Esophagus muscularis mucosa (tissue), 4 donors: ENCODE measurements around the gene MEAK7. TPM values are rescaled to one million over a fixed set of nuclear protein-coding genes. Genes with fewer than 3 reads are reported as not detected.

Source experiments
- DNase-seq: peaks from one replicate; pipeline ENCODE4 v3.0.0-alpha.2; 2017; ENCODE audit errors: extremely low spot score
- H3K27ac ChIP-seq, 4 donors: fragments of 200-600 bp; sonication (generic); replicated peaks in 1 of 4; 1 replicate in 3 of 4; 2 replicates in 1 of 4; pipeline ENCODE4 v1.5.1; 2016 to 2019; ENCODE audit warnings: mild to moderate bottlenecking in 1 of 4
- H3K27me3 ChIP-seq, 4 donors: fragments of 200-600 bp; sonication (generic); one replicate each; pipeline versions ENCODE4 v1.5.1 to v1.6.0; 2016 to 2019
- H3K36me3 ChIP-seq, 4 donors: fragments of 200-600 bp; sonication (generic); one replicate each; pipeline ENCODE4 v1.5.1; 2016 to 2019
- H3K4me1 ChIP-seq, 4 donors: fragments of 200-600 bp; sonication (generic); one replicate each; pipeline ENCODE4 v1.5.1; 2016 to 2019
- H3K4me3 ChIP-seq, 4 donors: fragments of 200-600 bp; sonication (generic); 1 replicate in 2 of 4; 2 replicates in 2 of 4; pipeline ENCODE4 v1.5.1; 2016 to 2019; ENCODE audit warnings: mild to moderate bottlenecking in 4 of 4, moderate library complexity in 1 of 4
- H3K9me3 ChIP-seq, 4 donors: fragments of 200-600 bp; sonication (generic); 1 replicate in 3 of 4; 2 replicates in 1 of 4; pipeline ENCODE4 v1.5.1; 2016 to 2019
- EP300 ChIP-seq: sonication (generic); formaldehyde crosslinking; IDR thresholded peaks from one replicate; pipeline ENCODE4 v1.6.1; 2017; ENCODE audit warnings: antibody characterized with exemption
- POLR2A ChIP-seq: fragments of 450-650 bp; IDR thresholded peaks from one replicate; pipeline ENCODE4 v1.6.1; 2017; ENCODE audit warnings: antibody characterized with exemption, moderate library complexity, mild to moderate bottlenecking, low read depth
- POLR2AphosphoS5 ChIP-seq, 2 donors: sonication (generic); formaldehyde crosslinking; IDR thresholded peaks; one replicate each; pipeline ENCODE4 v1.6.1; 2017; ENCODE audit warnings: antibody characterized with exemption in 2 of 2
- WGBS: methylation state at CpG from one replicate; pipeline ENCODE4 v1.1.5; 2018; 5-methylcytosine and 5-hydroxymethylcytosine counted together
- intact Hi-C: fragments of 100-400 bp; cut with DNase I; formaldehyde crosslinking; loops from one replicate; pipeline ENCODE4 v1.15.1; 2023
- total RNA-seq, 4 donors: library from RNA; depleted of rRNA; stranded (reverse); fragments of >200 nt; gene quantifications; one replicate each; pipeline versions ENCODE4 v1.1.0 to v1.2.1, GENCODE V29; 2016
- TF ChIP-seq, protein P1 (sequence below), 3 experiments: fragments of 200-600 bp in 2 of 3; fragments of 450-650 bp in 1 of 3; sonication (generic) in 2 of 3; IDR thresholded peaks; one replicate each; pipeline ENCODE4 v1.5.1; 2017 to 2019; ENCODE audit warnings: antibody characterized with exemption in 3 of 3, mild to moderate bottlenecking in 2 of 3, moderate library complexity in 1 of 3

The MEAK7 gene
- total RNA-seq, 4 donors from 2014 or later, result 8.3 to 13.0 (median 9.6) TPM

DNA sequence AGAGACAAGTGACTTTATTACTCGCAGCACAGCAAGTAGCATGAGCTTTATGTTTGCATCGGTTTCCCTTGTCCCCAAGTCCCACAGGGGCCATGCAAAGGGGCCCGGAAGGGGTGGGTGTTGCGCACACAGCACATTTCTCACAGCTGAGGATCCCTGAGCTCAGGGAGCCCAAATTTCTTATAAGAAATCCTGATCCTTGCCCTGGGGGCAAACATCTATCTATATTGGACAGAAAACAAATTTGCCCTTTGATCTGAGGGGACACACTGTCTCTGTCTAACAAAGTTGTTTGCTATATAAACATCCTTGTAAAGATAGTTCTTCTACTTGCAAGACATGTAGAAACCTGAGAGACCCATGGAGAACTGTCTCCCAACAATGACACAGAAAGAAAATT lies 35.7 kb upstream of the MEAK7 start:
- no peaks in the 10 kb centered on the region for H3K9me3 ChIP-seq
- no peak overlapping the region for H3K27ac ChIP-seq
- H3K4me3 ChIP-seq, result no peak overlapping the region
- intact Hi-C loops, result no loop called here
- peaks cover 0 to 11% (median 0%) of the 10 kb centered on the region in 4 donors for H3K27me3 ChIP-seq
- TF ChIP-seq POLR2AphosphoS5 (IDR thresholded peaks at IDR 0.05) (no peak), EP300 (no peak), POLR2A (no peak)
- TF ChIP-seq, protein P1, sequence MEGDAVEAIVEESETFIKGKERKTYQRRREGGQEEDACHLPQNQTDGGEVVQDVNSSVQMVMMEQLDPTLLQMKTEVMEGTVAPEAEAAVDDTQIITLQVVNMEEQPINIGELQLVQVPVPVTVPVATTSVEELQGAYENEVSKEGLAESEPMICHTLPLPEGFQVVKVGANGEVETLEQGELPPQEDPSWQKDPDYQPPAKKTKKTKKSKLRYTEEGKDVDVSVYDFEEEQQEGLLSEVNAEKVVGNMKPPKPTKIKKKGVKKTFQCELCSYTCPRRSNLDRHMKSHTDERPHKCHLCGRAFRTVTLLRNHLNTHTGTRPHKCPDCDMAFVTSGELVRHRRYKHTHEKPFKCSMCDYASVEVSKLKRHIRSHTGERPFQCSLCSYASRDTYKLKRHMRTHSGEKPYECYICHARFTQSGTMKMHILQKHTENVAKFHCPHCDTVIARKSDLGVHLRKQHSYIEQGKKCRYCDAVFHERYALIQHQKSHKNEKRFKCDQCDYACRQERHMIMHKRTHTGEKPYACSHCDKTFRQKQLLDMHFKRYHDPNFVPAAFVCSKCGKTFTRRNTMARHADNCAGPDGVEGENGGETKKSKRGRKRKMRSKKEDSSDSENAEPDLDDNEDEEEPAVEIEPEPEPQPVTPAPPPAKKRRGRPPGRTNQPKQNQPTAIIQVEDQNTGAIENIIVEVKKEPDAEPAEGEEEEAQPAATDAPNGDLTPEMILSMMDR (IDR thresholded peaks at IDR 0.05), result no peak
- no peaks in the 10 kb centered on the region for H3K36me3 ChIP-seq
- peaks cover 0 to 11% (median 7%) of the 10 kb centered on the region in 4 donors for H3K4me1 ChIP-seq
- DNase-seq, result no peak
- 97% methylated on average over 4 of the region's 4 CpGs for WGBS

DNA sequence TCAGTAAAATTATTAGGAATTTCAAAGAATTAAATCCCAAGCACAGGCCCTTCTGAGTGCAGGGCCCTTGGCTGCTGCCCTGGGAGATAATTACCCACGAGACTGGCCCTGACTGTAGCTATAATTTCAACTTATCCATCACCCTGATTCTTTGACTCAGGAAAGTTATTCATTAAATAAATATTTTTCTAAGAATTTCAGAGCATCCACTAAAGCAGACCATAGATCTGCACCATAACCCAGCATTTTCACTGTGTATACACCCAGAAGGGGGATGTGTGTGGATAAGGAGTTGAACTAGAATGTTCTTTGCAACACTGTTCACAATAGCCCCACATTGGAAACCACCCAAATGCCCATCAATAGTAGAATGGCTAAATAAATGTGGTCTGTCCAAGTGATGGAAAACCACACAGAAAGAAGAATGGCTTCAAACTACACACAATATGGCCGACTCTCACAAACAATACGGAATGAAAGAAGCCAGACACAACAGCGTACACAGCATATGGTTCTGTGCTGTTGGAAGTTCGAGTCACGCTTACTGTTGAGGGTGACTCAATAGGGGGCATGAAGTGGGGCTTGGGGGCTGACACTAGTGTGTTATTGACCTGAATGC lies 33.9 kb upstream of the MEAK7 start:
- 93% methylated on average over 6 of the region's 6 CpGs for WGBS
- intact Hi-C loops, result no loop called here
- Histone ChIP-seq H3K4me1 (peaks cover 0 to 7% (median 5%) of the 10 kb centered on the region in 4 donors), H3K27ac (no peak overlapping the region), H3K27me3 (no peaks in the 10 kb centered on the region), H3K9me3 (no peaks in the 10 kb centered on the region), H3K4me3 (no peak overlapping the region), H3K36me3 (no peaks in the 10 kb centered on the region)
- no peak for DNase-seq
- TF ChIP-seq, protein P1 (IDR thresholded peaks at IDR 0.05), result no peak
- TF ChIP-seq POLR2AphosphoS5 (IDR thresholded peaks at IDR 0.05), result no peak
- TF ChIP-seq EP300, result no peak
- TF ChIP-seq POLR2A, result no peak

DNA sequence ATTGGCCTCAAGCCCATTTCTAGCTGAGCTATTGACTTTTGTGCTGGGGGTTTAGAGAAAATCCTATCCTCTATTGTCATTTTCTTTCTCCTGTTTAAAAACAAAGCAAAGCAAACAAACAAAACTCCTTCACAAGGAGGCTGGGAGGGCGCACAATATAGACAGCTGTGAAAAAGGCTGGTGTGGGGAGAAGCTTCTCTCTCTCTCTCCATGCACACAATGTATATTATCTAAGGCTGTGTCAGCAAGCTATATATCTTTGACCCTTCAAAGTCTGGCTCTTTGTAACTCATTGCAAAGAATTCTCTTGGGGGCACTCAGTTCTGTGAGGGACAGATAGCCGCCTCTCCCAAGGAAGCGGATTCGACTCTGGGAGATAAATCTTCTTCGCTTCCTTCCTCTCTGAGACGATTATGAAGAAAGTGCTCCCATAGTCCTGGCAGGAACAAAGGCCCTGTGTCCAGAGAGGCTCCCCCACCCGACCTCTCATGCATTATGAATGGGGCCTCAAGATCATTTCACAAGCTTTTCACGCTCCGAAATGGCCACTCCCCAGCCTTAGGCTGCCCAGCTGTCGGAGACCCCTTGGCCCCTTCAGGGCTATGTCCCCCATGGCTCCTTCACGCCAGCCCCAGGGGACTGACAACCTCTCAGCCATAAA lies 33.2 kb upstream of the MEAK7 start:
- Histone ChIP-seq H3K9me3 (no peaks in the 10 kb centered on the region), H3K27ac (no peak overlapping the region), H3K4me1 (peaks cover 5 to 13% (median 12%) of the 10 kb centered on the region in 4 donors), H3K36me3 (no peaks in the 10 kb centered on the region), H3K27me3 (no peaks in the 10 kb centered on the region), H3K4me3 (no peak overlapping the region)
- intact Hi-C loops, result no loop called here
- DNase-seq, result no peak
- TF ChIP-seq POLR2A (no peak), EP300 (no peak), POLR2AphosphoS5 (IDR thresholded peaks at IDR 0.05) (no peak)
- TF ChIP-seq, protein P1 (IDR thresholded peaks at IDR 0.05), result no peak
- WGBS, result 80% methylated on average over 11 of the region's 11 CpGs

DNA sequence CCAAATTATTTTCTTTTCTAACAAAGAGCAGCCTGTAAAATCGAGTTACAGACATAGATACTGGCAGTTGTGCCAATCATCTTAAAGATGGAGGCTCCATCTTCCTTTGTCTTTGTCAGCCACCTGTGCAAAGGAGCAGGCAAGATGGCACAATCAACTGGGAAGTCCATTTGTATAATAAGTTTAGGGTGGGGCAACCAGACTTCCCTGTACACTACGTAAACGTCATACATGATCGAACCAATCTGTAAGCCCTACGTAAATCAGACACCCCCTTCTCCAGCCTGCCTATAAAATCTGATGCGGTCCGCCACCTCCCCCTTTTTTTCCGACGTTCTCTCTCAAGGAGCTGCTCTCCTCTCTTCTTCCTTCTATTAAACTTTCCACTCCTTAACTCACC lies 31.4 kb upstream of the MEAK7 start:
- 96% methylated on average over 9 of the region's 9 CpGs for WGBS
- Histone ChIP-seq H3K9me3 (no peaks in the 10 kb centered on the region), H3K27ac (no peak overlapping the region), H3K4me1 (peaks cover 23 to 29% (median 28%) of the 10 kb centered on the region in 4 donors), H3K36me3 (no peaks in the 10 kb centered on the region), H3K4me3 (no peak overlapping the region), H3K27me3 (no peaks in the 10 kb centered on the region)
- intact Hi-C loops, result no loop called here
- no peak for TF ChIP-seq POLR2A
- TF ChIP-seq POLR2AphosphoS5 (IDR thresholded peaks at IDR 0.05), result no peak
- no peak for TF ChIP-seq EP300
- TF ChIP-seq, protein P1 (IDR thresholded peaks at IDR 0.05), result no peak
- no peak for DNase-seq
